Mucosa of descending colon (tissue), 3 donors: ENCODE results near the gene PTPRN2. TPM values are rescaled to one million over a fixed set of nuclear protein-coding genes. Genes with fewer than 3 reads are reported as not detected.

Experiments used
- ATAC-seq: fragments of 200-7000 bp; cut with Tn5 transposase; one replicate; pipeline ENCODE4 v1.9.1; 2020; ENCODE audit warnings: mild to moderate bottlenecking, moderate library complexity
- DNase-seq, 3 donors: peaks; one replicate each; pipeline ENCODE4 v3.0.0-alpha.2; 2020
- H3K36me3 ChIP-seq: fragments of 200-600 bp; one replicate; pipeline ENCODE4 v1.8.0; 2021; ENCODE audit warnings: low read depth, mild to moderate bottlenecking
- H3K4me1 ChIP-seq: fragments of 200-600 bp; one replicate; pipeline ENCODE4 v1.8.0; 2021; ENCODE audit warnings: low read depth, mild to moderate bottlenecking
- H3K4me3 ChIP-seq: fragments of 200-600 bp; one replicate; pipeline ENCODE4 v1.8.0; 2021; ENCODE audit warnings: mild to moderate bottlenecking
- H3K9me3 ChIP-seq: fragments of 200-600 bp; one replicate; pipeline ENCODE4 v1.8.0; 2021; ENCODE audit warnings: mild to moderate bottlenecking
- intact Hi-C, 2 donors: fragments of 100-400 bp; cut with DNase I in 1 of 2; cut with micrococcal nuclease in 1 of 2; formaldehyde crosslinking; loops; one replicate each; pipeline versions ENCODE4 v1.11.0 to v1.11.1; 2022; cut with DNase I, micrococcal nuclease
- total RNA-seq, 3 donors: library from RNA; stranded (reverse); fragmentation: NEBNext Ultra II Directional in 2 of 3; extraction: Animal tissue kit (Norgen Biotek cat#: 25700) in 2 of 3; gene quantifications; one replicate each; pipeline versions ENCODE4 v1.2.1 to v1.2.4, GENCODE V29; 2021 to 2023
- TF ChIP-seq, protein P1 (sequence below): fragments of 200-600 bp; IDR thresholded peaks from one replicate; pipeline ENCODE4 v1.8.0; 2022; ENCODE audit warnings: antibody characterized with exemption, mild to moderate bottlenecking
- donor health status: DM: no; HTN: no; CAD: no; lungs with moderate emphysema.
- donor health status: DM: no; HTN: no; CAD: no.
- donor health status: DM: no; HTN: yes; CAD: no.

The PTPRN2 gene
- total RNA-seq, 3 donors from 2014 or later, result 12.5 to 28.0 (median 26.2) TPM

DNA sequence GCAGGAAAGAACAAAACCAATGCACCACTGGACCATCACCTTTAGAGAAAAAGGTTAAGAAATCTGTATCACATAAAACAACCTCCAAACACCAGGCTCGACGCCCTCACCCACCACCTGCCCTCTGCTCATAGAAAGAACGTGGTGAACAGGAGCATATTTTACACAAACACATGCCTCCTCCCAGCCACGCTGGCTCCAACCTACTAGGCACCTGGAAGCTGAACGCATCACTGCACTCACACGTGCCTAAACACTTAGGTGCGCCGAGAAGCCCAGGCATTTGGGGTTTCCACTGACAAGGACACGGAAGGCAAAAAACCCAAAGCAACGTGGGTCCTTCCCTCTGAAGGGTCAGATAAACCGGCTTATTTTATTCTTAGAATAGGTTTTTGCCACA lies 56.0 kb downstream of the PTPRN2 start:
- DNase-seq, result no peak
- TF ChIP-seq, protein P1, sequence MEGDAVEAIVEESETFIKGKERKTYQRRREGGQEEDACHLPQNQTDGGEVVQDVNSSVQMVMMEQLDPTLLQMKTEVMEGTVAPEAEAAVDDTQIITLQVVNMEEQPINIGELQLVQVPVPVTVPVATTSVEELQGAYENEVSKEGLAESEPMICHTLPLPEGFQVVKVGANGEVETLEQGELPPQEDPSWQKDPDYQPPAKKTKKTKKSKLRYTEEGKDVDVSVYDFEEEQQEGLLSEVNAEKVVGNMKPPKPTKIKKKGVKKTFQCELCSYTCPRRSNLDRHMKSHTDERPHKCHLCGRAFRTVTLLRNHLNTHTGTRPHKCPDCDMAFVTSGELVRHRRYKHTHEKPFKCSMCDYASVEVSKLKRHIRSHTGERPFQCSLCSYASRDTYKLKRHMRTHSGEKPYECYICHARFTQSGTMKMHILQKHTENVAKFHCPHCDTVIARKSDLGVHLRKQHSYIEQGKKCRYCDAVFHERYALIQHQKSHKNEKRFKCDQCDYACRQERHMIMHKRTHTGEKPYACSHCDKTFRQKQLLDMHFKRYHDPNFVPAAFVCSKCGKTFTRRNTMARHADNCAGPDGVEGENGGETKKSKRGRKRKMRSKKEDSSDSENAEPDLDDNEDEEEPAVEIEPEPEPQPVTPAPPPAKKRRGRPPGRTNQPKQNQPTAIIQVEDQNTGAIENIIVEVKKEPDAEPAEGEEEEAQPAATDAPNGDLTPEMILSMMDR, result no peak
- no peak for ATAC-seq
- Histone ChIP-seq H3K36me3 (no peaks in the 10 kb centered on the region), H3K9me3 (no peaks in the 10 kb centered on the region), H3K4me3 (no peak overlapping the region), H3K4me1 (no peaks in the 10 kb centered on the region)
- intact Hi-C loops, result no loop called here

DNA sequence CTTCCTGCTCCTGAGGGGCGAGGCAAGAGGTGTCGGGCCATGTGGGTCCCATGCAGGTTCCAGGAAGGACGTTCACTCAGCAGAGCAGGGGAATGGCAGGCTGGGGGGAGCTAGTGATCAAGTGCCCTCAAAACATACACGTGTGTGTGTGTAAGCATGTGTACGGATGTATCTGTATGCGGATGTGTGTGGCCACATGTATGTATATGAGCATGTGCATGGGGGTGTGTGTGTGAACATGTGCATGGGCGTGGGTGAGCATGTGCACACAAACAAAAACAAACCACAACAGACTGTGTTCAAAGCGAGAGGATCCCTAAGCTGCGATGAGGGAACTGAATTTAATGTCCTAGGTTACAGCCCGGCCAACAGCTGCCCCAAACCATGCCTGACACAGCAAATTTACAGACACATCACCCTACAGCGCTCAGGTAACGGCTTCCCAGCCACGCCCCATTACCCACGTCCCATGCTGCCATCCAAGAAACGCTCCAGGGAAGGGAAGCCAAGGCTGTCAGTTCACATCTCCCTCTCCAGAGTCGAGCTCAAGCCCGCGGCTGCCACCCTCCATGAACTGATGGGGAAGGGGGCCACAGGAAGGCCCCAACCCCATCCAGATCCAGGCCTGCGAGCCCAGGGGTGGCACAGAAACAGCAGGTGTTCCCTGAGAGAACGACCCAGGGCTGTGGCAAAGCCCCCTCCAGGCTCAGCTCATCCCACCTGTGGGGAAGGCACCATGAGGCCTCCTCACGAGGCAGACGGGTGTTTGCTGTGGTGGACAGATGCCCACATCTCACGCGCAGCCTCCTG lies 56.6 kb downstream of the PTPRN2 start:
- Histone ChIP-seq H3K36me3 (no peaks in the 10 kb centered on the region), H3K4me1 (no peaks in the 10 kb centered on the region), H3K4me3 (no peak overlapping the region), H3K9me3 (no peaks in the 10 kb centered on the region)
- DNase-seq (no peak), ATAC-seq (no peak)
- intact Hi-C loops, result no loop called here
- TF ChIP-seq, protein P1, result no peak

DNA sequence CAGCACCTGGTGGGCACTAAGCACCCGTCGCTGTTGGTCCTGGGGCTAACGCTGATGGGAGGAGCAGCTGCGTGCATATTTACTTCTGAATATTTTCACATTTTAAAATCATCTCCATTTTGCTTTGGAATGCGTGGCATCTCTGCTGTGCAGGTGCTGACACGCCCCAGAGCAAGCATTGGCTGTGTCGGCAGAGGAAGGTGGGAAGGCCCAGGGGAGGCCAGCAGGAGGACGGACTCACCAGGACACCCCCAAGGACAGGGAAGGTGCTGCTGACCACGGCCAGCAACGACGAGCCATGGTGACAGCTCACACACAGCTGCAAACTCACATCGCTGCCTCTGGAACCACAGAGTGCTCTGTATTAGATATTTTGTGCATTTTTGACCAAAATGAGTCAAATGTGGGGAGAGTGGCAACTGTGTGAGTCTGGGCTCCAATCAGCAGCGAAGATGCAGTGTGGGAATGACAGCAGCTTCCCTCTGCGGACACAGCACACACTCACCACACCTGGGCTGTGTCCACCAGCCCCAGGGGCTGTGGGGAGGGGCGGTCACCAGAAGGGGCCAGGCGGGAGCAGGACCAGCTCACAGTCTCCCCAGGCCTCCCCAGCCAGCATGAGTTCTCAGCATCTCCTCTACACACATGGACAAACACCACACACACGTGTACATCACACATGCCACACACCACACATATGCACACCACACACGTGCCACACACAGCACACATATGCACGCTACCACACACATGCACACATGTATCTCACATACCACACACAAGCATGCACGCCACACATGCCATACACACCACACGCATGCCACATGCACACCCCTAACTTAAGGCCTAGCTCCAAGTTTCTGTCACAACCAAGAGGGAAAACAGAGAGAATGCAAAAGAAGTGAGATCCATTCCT lies 58.2 kb downstream of the PTPRN2 start:
- DNase-seq, result no peak
- intact Hi-C loops, result no loop called here
- H3K36me3 ChIP-seq, result no peaks in the 10 kb centered on the region
- no peak overlapping the region for H3K4me3 ChIP-seq
- no peaks in the 10 kb centered on the region for H3K4me1 ChIP-seq
- TF ChIP-seq, protein P1, result no peak
- no peaks in the 10 kb centered on the region for H3K9me3 ChIP-seq
- no peak for ATAC-seq

DNA sequence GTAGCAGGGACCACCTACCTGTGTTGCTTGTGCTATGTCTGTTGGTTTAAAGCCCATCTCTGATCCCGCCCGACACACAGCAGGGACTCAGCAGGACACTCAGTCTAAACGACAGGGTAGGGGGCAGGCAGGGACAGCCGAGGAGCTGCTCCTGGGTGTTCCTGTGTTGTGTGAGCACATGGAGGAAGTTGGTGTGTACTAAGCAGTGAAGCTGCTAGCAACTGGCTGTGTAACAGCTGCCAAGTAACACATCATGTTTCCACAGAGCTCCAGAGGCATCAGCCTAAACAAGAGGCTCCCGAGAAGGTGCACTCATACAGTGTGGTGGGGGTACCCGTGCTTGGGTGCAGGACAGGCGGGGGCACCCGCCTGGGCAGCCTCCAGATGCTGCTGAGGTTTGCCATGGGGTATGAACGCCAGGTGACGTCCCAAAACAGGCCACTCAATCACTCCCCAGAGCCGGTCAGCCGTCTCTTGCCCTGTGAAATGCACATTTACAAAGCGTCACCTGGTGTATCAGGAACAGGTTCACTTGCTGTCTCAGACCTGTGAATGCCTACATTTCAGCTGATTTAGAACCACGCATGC lies 59.6 kb downstream of the PTPRN2 start:
- intact Hi-C loops, result no loop called here
- no peaks in the 10 kb centered on the region for H3K9me3 ChIP-seq
- DNase-seq, result no peak
- no peaks in the 10 kb centered on the region for H3K4me1 ChIP-seq
- TF ChIP-seq, protein P1, result no peak
- H3K4me3 ChIP-seq, result no peak overlapping the region
- no peaks in the 10 kb centered on the region for H3K36me3 ChIP-seq
- no peak for ATAC-seq

DNA sequence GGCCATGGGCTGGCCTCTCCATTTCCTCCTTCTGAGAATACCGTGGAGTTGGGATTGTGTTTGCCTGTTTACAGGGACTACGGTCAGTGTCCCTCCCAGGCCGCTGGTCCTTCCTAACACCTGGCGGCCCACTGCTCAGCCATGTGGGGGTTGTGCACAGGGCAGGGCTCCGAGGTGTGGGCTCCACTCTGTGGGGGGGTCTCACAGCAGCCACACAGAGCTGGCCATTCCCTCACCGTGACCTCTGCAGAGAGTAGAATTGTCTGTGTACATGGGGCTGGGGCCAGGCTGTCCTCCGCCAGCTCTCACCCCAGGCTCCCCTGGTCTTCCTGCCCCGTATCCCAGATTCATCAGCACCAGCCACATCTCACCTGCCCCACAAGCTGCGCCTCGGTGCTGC lies 60.1 kb downstream of the PTPRN2 start:
- intact Hi-C loops, result no loop called here

More for the DNA sequence above, 60.1 kb downstream of the PTPRN2 start:
- H3K9me3 ChIP-seq, result no peaks in the 10 kb centered on the region
- no peak overlapping the region for H3K4me3 ChIP-seq
- no peak for DNase-seq
- no peaks in the 10 kb centered on the region for H3K36me3 ChIP-seq
- no peaks in the 10 kb centered on the region for H3K4me1 ChIP-seq
- TF ChIP-seq, protein P1, result no peak
- ATAC-seq, result no peak
